GM06990 (cell line): ENCODE measurements around the gene C1orf116.

ENCODE experiments used
- DNase-seq: peaks from one replicate; pipeline ENCODE4 v3.0.0-alpha.2; 2011; ENCODE audit not compliant: insufficient read length; ENCODE audit errors: extremely low read depth
- H3K27me3 ChIP-seq: replicated peaks from 2 replicates; pipeline ENCODE4 v1.6.0; 2011; ENCODE audit warnings: low read length; ENCODE audit not compliant: control insufficient read depth, insufficient read depth
- H3K36me3 ChIP-seq: 2 replicates; pipeline ENCODE4 v1.5.1; 2011; ENCODE audit warnings: low read length; ENCODE audit not compliant: control insufficient read depth, insufficient read depth
- H3K4me3 ChIP-seq: replicated peaks from 2 replicates; pipeline ENCODE4 v1.5.1; 2011; ENCODE audit warnings: low read depth, mild to moderate bottlenecking, control low read depth, low read length
- TF ChIP-seq, protein P1 (sequence below): IDR thresholded peaks from 2 replicates; pipeline ENCODE4 v1.5.1; 2011; ENCODE audit warnings: low read length, control low read depth, mild to moderate bottlenecking, inconsistent platforms; ENCODE audit not compliant: insufficient read depth, poor library complexity, severe bottlenecking

The C1orf116 gene

DNA sequence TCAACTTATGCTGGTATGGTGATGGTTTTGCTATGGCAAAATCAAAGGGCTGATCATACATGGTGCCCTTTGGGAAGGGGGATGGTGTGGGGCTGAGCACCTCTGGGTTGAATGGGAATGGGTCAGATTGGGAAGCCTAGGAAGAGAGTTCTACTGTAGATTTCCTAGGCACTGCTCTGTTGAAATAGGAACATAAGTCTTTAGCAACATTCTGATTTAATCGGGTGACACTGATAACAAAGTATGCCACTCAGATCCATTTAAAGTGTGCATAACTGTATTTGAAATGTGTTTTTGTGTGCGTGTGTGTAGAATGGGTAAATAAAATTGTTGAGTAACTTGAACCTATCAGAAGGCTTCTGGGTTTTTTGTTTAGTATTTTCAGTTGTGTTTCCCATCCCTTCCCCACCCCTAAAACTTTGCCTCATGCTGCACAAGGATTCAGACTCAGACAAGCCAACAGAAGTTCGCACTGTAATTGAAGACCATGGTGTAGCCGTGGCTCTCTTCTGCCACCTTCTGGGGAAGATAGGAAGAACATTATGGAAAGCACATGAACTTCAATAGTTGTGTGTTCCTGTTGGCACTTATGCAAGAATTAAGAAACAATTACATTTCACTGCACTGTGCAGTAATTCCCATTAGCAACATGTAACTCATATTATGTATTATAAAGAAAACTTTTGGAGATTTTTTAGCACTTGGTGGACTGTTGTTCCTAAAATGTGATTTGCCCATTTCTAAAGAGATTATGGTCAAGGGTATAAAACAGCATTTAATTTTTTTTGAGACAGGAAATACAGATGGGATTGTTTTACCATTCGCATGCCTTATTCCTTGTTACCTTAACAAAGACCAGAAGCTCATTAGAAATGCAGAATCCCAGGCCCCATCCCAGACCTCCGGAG lies 45.2 kb upstream of the C1orf116 start:
- no peaks in the 10 kb centered on the region for H3K36me3 ChIP-seq
- TF ChIP-seq, protein P1, sequence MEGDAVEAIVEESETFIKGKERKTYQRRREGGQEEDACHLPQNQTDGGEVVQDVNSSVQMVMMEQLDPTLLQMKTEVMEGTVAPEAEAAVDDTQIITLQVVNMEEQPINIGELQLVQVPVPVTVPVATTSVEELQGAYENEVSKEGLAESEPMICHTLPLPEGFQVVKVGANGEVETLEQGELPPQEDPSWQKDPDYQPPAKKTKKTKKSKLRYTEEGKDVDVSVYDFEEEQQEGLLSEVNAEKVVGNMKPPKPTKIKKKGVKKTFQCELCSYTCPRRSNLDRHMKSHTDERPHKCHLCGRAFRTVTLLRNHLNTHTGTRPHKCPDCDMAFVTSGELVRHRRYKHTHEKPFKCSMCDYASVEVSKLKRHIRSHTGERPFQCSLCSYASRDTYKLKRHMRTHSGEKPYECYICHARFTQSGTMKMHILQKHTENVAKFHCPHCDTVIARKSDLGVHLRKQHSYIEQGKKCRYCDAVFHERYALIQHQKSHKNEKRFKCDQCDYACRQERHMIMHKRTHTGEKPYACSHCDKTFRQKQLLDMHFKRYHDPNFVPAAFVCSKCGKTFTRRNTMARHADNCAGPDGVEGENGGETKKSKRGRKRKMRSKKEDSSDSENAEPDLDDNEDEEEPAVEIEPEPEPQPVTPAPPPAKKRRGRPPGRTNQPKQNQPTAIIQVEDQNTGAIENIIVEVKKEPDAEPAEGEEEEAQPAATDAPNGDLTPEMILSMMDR = peak; percentile 83
- DNase-seq = peak; percentile 41
- no peak overlapping the region for H3K4me3 ChIP-seq
- H3K27me3 ChIP-seq = no peaks in the 10 kb centered on the region

GRCh38 chr1:207077012-207077411 lies 44.5 kb upstream of the C1orf116 start:
- no peak overlapping the region for H3K4me3 ChIP-seq
- H3K27me3 ChIP-seq = no peaks in the 10 kb centered on the region
- H3K36me3 ChIP-seq = no peaks in the 10 kb centered on the region
- TF ChIP-seq, protein P1 = no peak
- DNase-seq = no peak

- H3K27me3 ChIP-seq = no peaks in the 10 kb centered on the region
- no peak overlapping the region for H3K4me3 ChIP-seq
- no peaks in the 10 kb centered on the region for H3K36me3 ChIP-seq
- TF ChIP-seq, protein P1 = no peak
- DNase-seq = no peak
Observed at GRCh38 chr1:207076181-207076955, 43.8 kb upstream of the C1orf116 start.

- H3K4me3 ChIP-seq = no peak overlapping the region
- no peaks in the 10 kb centered on the region for H3K36me3 ChIP-seq
- TF ChIP-seq, protein P1 = no peak
- no peaks in the 10 kb centered on the region for H3K27me3 ChIP-seq
- DNase-seq = no peak
Observed at GRCh38 chr1:207073906-207074820, 41.6 kb upstream of the C1orf116 start.

- H3K4me3 ChIP-seq = no peak overlapping the region
- H3K36me3 ChIP-seq = no peaks in the 10 kb centered on the region
- no peaks in the 10 kb centered on the region for H3K27me3 ChIP-seq
- no peak for DNase-seq
- TF ChIP-seq, protein P1 = no peak
Observed at GRCh38 chr1:207072233-207072632, 39.7 kb upstream of the C1orf116 start.
